ENCODE results near the gene SAMD4A.

The SAMD4A gene

DNA sequence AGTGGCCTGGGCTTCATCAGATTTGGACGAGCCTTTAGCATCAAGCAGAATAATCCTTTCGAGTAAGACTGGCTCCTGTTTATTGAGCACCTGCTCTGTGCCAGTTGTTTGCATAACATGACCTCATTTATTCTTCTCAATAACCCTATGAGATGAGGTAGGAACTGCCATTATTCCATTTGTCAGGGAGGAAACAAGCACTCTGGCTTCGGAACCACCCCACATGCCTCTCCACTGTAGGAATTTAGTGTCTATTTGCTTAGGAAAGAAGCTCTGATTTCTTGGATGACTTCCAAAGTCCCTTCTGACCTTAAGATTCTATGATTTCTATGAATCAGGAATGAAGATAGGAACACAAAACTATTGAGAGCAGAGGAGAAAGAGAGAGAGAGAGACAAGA lies 11.0 kb downstream of the SAMD4A start:
- TF ChIP-seq, protein P1, sequence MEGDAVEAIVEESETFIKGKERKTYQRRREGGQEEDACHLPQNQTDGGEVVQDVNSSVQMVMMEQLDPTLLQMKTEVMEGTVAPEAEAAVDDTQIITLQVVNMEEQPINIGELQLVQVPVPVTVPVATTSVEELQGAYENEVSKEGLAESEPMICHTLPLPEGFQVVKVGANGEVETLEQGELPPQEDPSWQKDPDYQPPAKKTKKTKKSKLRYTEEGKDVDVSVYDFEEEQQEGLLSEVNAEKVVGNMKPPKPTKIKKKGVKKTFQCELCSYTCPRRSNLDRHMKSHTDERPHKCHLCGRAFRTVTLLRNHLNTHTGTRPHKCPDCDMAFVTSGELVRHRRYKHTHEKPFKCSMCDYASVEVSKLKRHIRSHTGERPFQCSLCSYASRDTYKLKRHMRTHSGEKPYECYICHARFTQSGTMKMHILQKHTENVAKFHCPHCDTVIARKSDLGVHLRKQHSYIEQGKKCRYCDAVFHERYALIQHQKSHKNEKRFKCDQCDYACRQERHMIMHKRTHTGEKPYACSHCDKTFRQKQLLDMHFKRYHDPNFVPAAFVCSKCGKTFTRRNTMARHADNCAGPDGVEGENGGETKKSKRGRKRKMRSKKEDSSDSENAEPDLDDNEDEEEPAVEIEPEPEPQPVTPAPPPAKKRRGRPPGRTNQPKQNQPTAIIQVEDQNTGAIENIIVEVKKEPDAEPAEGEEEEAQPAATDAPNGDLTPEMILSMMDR (IDR thresholded peaks at IDR 0.05; ENCODE audit: low read depth, low read length, missing control alignments), result no peak
- DNase-seq (ENCODE audit: low read depth), result no peak
- no peak overlapping the region for H3K4me3 ChIP-seq (ENCODE audit: low read depth, low read length)
- in situ Hi-C loops (cut with HindIII; ENCODE audit: low sequenced_read_pairs), result no loop called here

DNA sequence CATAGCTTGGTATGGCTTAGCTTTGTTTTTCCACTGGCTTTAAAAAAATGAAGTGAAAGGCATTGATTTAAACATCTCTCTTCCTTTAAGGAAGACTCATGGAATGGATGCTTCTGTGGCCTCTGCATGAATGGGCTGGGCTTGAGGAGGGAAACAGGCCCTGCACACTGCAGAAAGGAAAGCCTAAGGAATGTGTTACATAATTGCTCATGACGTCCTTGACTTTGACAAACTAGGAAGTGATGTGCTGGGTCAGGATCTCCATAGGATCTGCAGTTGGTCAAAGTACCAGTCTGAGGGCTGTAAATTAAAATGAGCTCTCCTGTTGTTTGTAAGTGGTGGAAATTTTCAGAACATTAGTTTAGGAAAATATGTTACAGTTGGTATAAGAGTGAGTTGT lies 12.7 kb downstream of the SAMD4A start:
- TF ChIP-seq, protein P1 (IDR thresholded peaks at IDR 0.05; ENCODE audit: low read depth, low read length, missing control alignments), result no peak
- no peak for DNase-seq (ENCODE audit: low read depth)
- in situ Hi-C loops (cut with HindIII; ENCODE audit: low sequenced_read_pairs), result no loop called here
- no peak overlapping the region for H3K4me3 ChIP-seq (ENCODE audit: low read depth, low read length)

DNA sequence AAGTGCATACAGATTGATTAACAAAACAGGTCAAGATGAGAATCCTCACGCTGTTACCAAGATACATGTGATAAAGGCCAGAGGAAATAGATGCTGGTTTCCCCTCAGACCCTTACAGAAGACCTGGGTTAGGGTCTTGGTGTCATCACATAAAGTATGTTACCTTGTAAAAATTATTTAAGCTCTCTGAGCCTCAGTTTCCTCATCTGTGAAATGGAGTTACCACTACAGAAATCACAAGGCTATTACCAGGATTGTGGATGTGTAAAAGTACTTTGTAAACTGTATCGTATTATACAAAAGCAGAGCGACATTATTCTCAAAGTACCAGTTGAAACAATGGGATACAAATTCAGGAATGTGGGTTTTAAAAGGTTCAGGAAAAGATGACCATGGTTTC lies 14.0 kb downstream of the SAMD4A start:
- in situ Hi-C loops (cut with HindIII; ENCODE audit: low sequenced_read_pairs), result no loop called here
- TF ChIP-seq, protein P1 (IDR thresholded peaks at IDR 0.05; ENCODE audit: low read depth, low read length, missing control alignments), result no peak
- no peak for DNase-seq (ENCODE audit: low read depth)
- H3K4me3 ChIP-seq (ENCODE audit: low read depth, low read length), result no peak overlapping the region

DNA sequence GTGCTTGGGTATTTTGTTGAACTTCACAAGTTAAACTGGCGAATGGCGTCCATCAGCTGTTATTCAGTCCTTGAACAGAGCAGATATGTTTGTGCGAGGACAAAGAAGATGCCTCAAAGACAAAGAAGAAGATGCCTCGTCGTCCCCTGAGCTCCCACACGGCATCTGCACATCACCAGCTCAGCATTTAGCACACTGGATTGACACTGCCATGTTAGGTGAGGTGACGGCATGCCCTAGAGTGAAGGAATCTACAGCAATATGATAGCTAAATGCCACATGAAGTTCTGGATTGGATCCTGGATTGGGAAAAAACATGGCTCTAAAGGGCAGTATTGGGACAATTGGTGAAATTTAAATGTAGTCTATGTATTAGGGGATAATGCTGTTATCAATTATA lies 15.4 kb downstream of the SAMD4A start:
- TF ChIP-seq, protein P1 (IDR thresholded peaks at IDR 0.05; ENCODE audit: low read depth, low read length, missing control alignments), result no peak
- no peak for DNase-seq (ENCODE audit: low read depth)
- in situ Hi-C loops (cut with HindIII; ENCODE audit: low sequenced_read_pairs), result no loop called here
- no peak overlapping the region for H3K4me3 ChIP-seq (ENCODE audit: low read depth, low read length)

DNA sequence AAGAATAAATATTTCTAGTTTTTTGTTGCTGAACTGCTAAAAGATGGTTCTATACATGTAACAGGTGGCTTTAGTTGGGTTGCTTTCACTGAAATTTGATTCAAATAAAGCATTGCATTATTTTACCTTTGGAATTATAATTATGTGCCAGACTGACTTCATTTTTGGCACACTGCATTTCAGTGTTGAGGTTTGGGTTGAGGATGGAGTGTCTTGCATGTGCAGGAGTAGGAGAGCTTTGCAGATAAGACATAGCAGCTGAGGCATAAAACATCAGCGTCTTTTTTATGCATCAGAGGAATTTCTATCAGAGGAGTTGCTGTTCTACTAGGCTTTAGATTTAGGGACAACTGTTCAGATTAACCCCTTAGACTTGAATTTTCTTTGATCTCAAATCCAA lies 17.2 kb downstream of the SAMD4A start:
- H3K4me3 ChIP-seq (ENCODE audit: low read depth, low read length), result no peak overlapping the region
- in situ Hi-C loops (cut with HindIII; ENCODE audit: low sequenced_read_pairs), result no loop called here
- DNase-seq (ENCODE audit: low read depth), result no peak
- TF ChIP-seq, protein P1 (IDR thresholded peaks at IDR 0.05; ENCODE audit: low read depth, low read length, missing control alignments), result no peak

DNA sequence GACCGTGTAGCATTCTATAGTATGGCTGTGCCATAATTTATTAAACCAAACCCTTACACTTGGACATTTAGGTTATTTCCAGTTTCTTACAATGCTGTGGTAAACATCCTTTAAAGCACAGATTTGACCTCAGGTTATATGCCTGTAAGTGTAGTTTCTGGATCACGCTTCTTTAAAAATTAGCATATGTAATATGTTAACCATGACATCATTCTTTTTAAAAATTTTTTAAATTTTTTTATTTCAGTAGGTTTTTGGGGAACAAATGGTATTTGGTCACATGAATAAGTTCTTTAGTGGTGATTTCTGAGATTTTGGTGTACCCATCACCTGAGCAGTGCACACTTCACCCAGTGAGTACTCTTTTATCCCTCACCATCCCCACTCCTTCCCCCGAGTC lies 18.3 kb downstream of the SAMD4A start:
- in situ Hi-C loops (cut with HindIII; ENCODE audit: low sequenced_read_pairs), result no loop called here
- TF ChIP-seq, protein P1 (IDR thresholded peaks at IDR 0.05; ENCODE audit: low read depth, low read length, missing control alignments), result no peak
- no peak overlapping the region for H3K4me3 ChIP-seq (ENCODE audit: low read depth, low read length)
- no peak for DNase-seq (ENCODE audit: low read depth)

DNA sequence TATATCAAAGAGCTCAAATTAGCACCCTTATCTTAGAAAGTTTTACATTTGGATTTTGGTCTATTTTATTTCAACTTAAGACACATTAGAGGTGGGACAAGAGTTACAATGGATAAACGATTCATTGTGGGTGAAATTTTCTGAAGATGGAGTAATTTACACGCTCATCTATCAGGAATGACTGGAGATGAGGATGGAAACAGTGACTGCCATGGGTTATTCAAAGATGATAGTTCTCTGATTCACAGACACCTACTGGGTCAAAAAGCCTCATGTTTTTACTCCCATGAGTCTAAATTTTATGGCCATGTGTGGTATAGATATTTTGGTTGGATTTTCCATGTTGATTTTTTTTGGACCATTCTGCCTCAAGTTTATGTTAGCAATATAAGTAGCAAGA lies 22.1 kb downstream of the SAMD4A start:
- DNase-seq (ENCODE audit: low read depth), result no peak
- TF ChIP-seq, protein P1 (IDR thresholded peaks at IDR 0.05; ENCODE audit: low read depth, low read length, missing control alignments), result no peak
- H3K4me3 ChIP-seq (ENCODE audit: low read depth, low read length), result no peak overlapping the region
- in situ Hi-C loops (cut with HindIII; ENCODE audit: low sequenced_read_pairs), result no loop called here
